ENCODE results near the gene PLEKHA6.
"Not testable (repeated sequence)": the region's sequence is repeated elsewhere in the genome, so short reads cannot be mapped to it uniquely, and the experiment has no call there.

Gene PLEKHA6

GRCh38 chr1:204314171-204314892, 45.4 kb downstream of the PLEKHA6 start:
- DNase-seq (ENCODE audit: low read depth in 4 of 4, low spot score in 1 of 4): no peak

- DNase-seq (ENCODE audit: low read depth in 4 of 4, low spot score in 1 of 4): no peak
Measured at GRCh38 chr1:204313675-204314074, 46.1 kb downstream of the PLEKHA6 start.

- DNase-seq (ENCODE audit: low read depth in 4 of 4, low spot score in 1 of 4): not testable (repeated sequence)
Measured at GRCh38 chr1:204310970-204311369, 48.8 kb downstream of the PLEKHA6 start.

- no peak for DNase-seq (ENCODE audit: low read depth in 4 of 4, low spot score in 1 of 4)
Measured at GRCh38 chr1:204308023-204308628, 51.6 kb downstream of the PLEKHA6 start.

- no peak for DNase-seq (ENCODE audit: low read depth in 4 of 4, low spot score in 1 of 4)
Measured at GRCh38 chr1:204307334-204307883, 52.3 kb downstream of the PLEKHA6 start.

- DNase-seq (ENCODE audit: low read depth in 4 of 4, low spot score in 1 of 4): no peak
Measured at GRCh38 chr1:204306076-204306475, 53.7 kb downstream of the PLEKHA6 start.

GRCh38 chr1:204304067-204304466, 55.7 kb downstream of the PLEKHA6 start:
- DNase-seq (ENCODE audit: low read depth in 4 of 4, low spot score in 1 of 4): no peak

GRCh38 chr1:204302769-204303168, 57.0 kb downstream of the PLEKHA6 start:
- DNase-seq (ENCODE audit: low read depth in 4 of 4, low spot score in 1 of 4): no peak

GRCh38 chr1:204301171-204301957, 58.4 kb downstream of the PLEKHA6 start:
- DNase-seq (ENCODE audit: low read depth in 4 of 4, low spot score in 1 of 4): no peak

GRCh38 chr1:204299814-204300365, 59.8 kb downstream of the PLEKHA6 start:
- no peak for DNase-seq (ENCODE audit: low read depth in 4 of 4, low spot score in 1 of 4)

GRCh38 chr1:204296431-204296988, 63.2 kb downstream of the PLEKHA6 start:
- DNase-seq (ENCODE audit: low read depth in 4 of 4, low spot score in 1 of 4): no peak

- no peak for DNase-seq (ENCODE audit: low read depth in 4 of 4, low spot score in 1 of 4)
Measured at GRCh38 chr1:204295671-204296070, 64.1 kb downstream of the PLEKHA6 start.

GRCh38 chr1:204294357-204294756, 65.4 kb downstream of the PLEKHA6 start:
- no peak for DNase-seq (ENCODE audit: low read depth in 4 of 4, low spot score in 1 of 4)

- no peak for DNase-seq (ENCODE audit: low read depth in 4 of 4, low spot score in 1 of 4)
Measured at GRCh38 chr1:204293605-204294337, 66.0 kb downstream of the PLEKHA6 start.

GRCh38 chr1:204292740-204293139, 67.0 kb downstream of the PLEKHA6 start:
- DNase-seq (ENCODE audit: low read depth in 4 of 4, low spot score in 1 of 4): no peak

- DNase-seq (ENCODE audit: low read depth in 4 of 4, low spot score in 1 of 4): no peak
Measured at GRCh38 chr1:204289280-204289679, 70.4 kb downstream of the PLEKHA6 start.

GRCh38 chr1:204288021-204288588, 71.6 kb downstream of the PLEKHA6 start:
- no peak for DNase-seq (ENCODE audit: low read depth in 4 of 4, low spot score in 1 of 4)

GRCh38 chr1:204287466-204287891, 72.2 kb downstream of the PLEKHA6 start:
- no peak for DNase-seq (ENCODE audit: low read depth in 4 of 4, low spot score in 1 of 4)

- DNase-seq (ENCODE audit: low read depth in 4 of 4, low spot score in 1 of 4): peak in 1 of 4 experiments; percentile 5
Measured at GRCh38 chr1:204286831-204287421, 72.8 kb downstream of the PLEKHA6 start.

GRCh38 chr1:204286315-204286714, 73.4 kb downstream of the PLEKHA6 start:
- no peak for DNase-seq (ENCODE audit: low read depth in 4 of 4, low spot score in 1 of 4)

All from stimulated activated CD4-positive, alpha-beta T cell treated with anti-CD3 and anti-CD28 coated beads, Interleukin-1b, Interleukin-23, amount 100 ng/mL, for 24 hours (primary cell).